ENCODE results near the gene CCDC6.

DNA sequence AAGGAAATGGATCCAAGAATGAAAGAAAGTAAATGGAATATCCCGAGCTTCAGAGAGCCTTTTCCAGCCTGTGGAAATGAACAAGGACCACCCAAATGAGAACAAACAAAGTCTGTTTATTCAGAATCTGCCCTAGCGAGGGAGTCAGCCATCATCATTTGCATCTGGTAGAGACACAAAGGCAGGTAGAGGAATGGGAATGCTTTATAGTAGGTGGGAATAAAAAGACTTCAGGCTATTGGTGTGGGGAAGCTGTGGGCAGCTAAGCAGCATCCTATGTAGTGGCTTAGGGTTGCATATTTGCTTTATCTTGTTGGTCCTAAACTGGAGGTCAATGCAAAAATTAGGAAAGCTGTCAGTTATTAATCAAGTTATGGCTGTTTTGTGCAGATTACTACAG is 143.9 kb downstream of the CCDC6 start:
- TF ChIP-seq EZH2 (IDR thresholded peaks at IDR 0.05; ENCODE audit: low read length) = no peak
- TF ChIP-seq, protein P1, sequence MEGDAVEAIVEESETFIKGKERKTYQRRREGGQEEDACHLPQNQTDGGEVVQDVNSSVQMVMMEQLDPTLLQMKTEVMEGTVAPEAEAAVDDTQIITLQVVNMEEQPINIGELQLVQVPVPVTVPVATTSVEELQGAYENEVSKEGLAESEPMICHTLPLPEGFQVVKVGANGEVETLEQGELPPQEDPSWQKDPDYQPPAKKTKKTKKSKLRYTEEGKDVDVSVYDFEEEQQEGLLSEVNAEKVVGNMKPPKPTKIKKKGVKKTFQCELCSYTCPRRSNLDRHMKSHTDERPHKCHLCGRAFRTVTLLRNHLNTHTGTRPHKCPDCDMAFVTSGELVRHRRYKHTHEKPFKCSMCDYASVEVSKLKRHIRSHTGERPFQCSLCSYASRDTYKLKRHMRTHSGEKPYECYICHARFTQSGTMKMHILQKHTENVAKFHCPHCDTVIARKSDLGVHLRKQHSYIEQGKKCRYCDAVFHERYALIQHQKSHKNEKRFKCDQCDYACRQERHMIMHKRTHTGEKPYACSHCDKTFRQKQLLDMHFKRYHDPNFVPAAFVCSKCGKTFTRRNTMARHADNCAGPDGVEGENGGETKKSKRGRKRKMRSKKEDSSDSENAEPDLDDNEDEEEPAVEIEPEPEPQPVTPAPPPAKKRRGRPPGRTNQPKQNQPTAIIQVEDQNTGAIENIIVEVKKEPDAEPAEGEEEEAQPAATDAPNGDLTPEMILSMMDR (optimal IDR thresholded peaks at IDR 0.05 in 1 of 3, IDR thresholded peaks at IDR 0.05 in 1 of 3, conservative IDR thresholded peaks at IDR 0.05 in 1 of 3; ENCODE audit: extremely low read depth in 1 of 3, insufficient read depth in 2 of 3, low read length in 3 of 3) = no peak

All from keratinocyte (primary cell).